Measurements from ENCODE around the gene RC3H2.

RC3H2 gene

GRCh38 chr9:122904823-122905710 is at the start of gene RC3H2:
TSS of gene RC3H2 (minus strand) at chr9:122905359. CDS start at chr9:122897509, 7,850 bp downstream.
- ChIA-PET POLR2A (interaction anchor here (1.4 kb wide), 1 partner anchor 8 kb away, joined by 4 read pairs; the partner anchor contains the start of gene ZBTB6), CTCF (interaction anchor here (1.2 to 1.4 kb wide), 2 partner anchors 8 to 86 kb away, joined by 4 read pairs; partner anchors contain the start of gene ZBTB6)
- DNase-seq (ENCODE audit: extremely low spot score) = peak; percentile 92
- no peak for TF ChIP-seq CTCF (IDR thresholded peaks at IDR 0.05; ENCODE audit: control extremely low read depth, extremely low read depth, low read depth, missing control alignments)

- no peak for TF ChIP-seq CTCF (IDR thresholded peaks at IDR 0.05; ENCODE audit: control extremely low read depth, extremely low read depth, low read depth, missing control alignments)
- POLR2A ChIA-PET = interaction anchor here (0.7 kb wide), 1 partner anchor 313 kb away, joined by 3 read pairs; no protein-coding TSS in a partner anchor
- CTCF ChIA-PET = interaction anchor here (0.8 kb wide), 1 partner anchor 10 kb away, joined by 3 read pairs; no protein-coding TSS in a partner anchor
- DNase-seq (ENCODE audit: extremely low spot score) = no peak
Observed at GRCh38 chr9:122954253-122954691, 49.1 kb upstream of the RC3H2 start.

GRCh38 chr9:122951056-122951455 is 45.9 kb upstream of the RC3H2 start:
- POLR2A ChIA-PET = interaction anchor here (0.6 kb wide), 2 partner anchors 11 to 56 kb away, joined by 3 to 9 read pairs; no protein-coding TSS in a partner anchor
- no peak for DNase-seq (ENCODE audit: extremely low spot score)
- TF ChIP-seq CTCF (IDR thresholded peaks at IDR 0.05; ENCODE audit: control extremely low read depth, extremely low read depth, low read depth, missing control alignments) = peak; percentile 4
- CTCF ChIA-PET = interaction anchor here (1.8 kb wide), 1 partner anchor 12 kb away, joined by 4 read pairs; no protein-coding TSS in a partner anchor

- ChIA-PET POLR2A (no interaction called here), CTCF (no interaction called here)
- no peak for TF ChIP-seq CTCF (IDR thresholded peaks at IDR 0.05; ENCODE audit: control extremely low read depth, extremely low read depth, low read depth, missing control alignments)
- no peak for DNase-seq (ENCODE audit: extremely low spot score)
Observed at GRCh38 chr9:122950263-122950662, 45.1 kb upstream of the RC3H2 start.

GRCh38 chr9:122949696-122950095 is 44.5 kb upstream of the RC3H2 start:
- ChIA-PET CTCF (no interaction called here), POLR2A (no interaction called here)
- DNase-seq (ENCODE audit: extremely low spot score) = no peak
- no peak for TF ChIP-seq CTCF (IDR thresholded peaks at IDR 0.05; ENCODE audit: control extremely low read depth, extremely low read depth, low read depth, missing control alignments)

GRCh38 chr9:122948313-122948712 is 43.2 kb upstream of the RC3H2 start:
- CTCF ChIA-PET = interaction anchor here (1.4 kb wide), 1 partner anchor 42 kb away, joined by 4 read pairs; no protein-coding TSS in a partner anchor
- no peak for TF ChIP-seq CTCF (IDR thresholded peaks at IDR 0.05; ENCODE audit: control extremely low read depth, extremely low read depth, low read depth, missing control alignments)
- no peak for DNase-seq (ENCODE audit: extremely low spot score)
- POLR2A ChIA-PET = no interaction called here

All from GM10248 (cell line).